Occipital lobe (tissue), 2 donors: ENCODE results near the gene CADM2. TPM values are rescaled to one million over a fixed set of nuclear protein-coding genes. Genes with fewer than 3 reads are reported as not detected.

ENCODE experiments used
- DNase-seq: peaks from one replicate; lab custom pipeline; 2025; lab: John Stamatoyannopoulos, UW
- total RNA-seq: library from RNA; depleted of rRNA; stranded (reverse); fragments of >200 nt; gene quantifications from one replicate; pipeline ENCODE4 v1.2.3, GENCODE V29; 2014

The CADM2 gene
- total RNA-seq, 1 donor from 2014 or later: 96.5 TPM

GRCh38 chr3:85182975-85183752 lies 224.4 kb downstream of the CADM2 start:
- no peak for DNase-seq

GRCh38 chr3:85185495-85185894 lies 226.7 kb downstream of the CADM2 start:
- DNase-seq: no peak

GRCh38 chr3:85189731-85190130 lies 230.9 kb downstream of the CADM2 start:
- DNase-seq: no peak

- no peak for DNase-seq
Observed at GRCh38 chr3:85193565-85193964, 234.8 kb downstream of the CADM2 start.

GRCh38 chr3:85208650-85209049 lies 249.9 kb downstream of the CADM2 start:
- DNase-seq: no peak

GRCh38 chr3:85210540-85210939 lies 251.8 kb downstream of the CADM2 start:
- DNase-seq: no peak

- no peak for DNase-seq
Observed at GRCh38 chr3:85228966-85229365, 270.2 kb downstream of the CADM2 start.

- no peak for DNase-seq
Observed at GRCh38 chr3:85244091-85244490, 285.3 kb downstream of the CADM2 start.

- no peak for DNase-seq
Observed at GRCh38 chr3:85244519-85244918, 285.7 kb downstream of the CADM2 start.

- DNase-seq: no peak
Observed at GRCh38 chr3:85251766-85252165, 293.0 kb downstream of the CADM2 start.

- no peak for DNase-seq
Observed at GRCh38 chr3:85252686-85253085, 293.9 kb downstream of the CADM2 start.

GRCh38 chr3:85254738-85255137 lies 295.9 kb downstream of the CADM2 start:
- no peak for DNase-seq

GRCh38 chr3:85255949-85256348 lies 297.2 kb downstream of the CADM2 start:
- DNase-seq: peak; percentile 28

GRCh38 chr3:85258326-85258725 lies 299.5 kb downstream of the CADM2 start:
- DNase-seq: no peak

- DNase-seq: no peak
Observed at GRCh38 chr3:85258819-85259218, 300.0 kb downstream of the CADM2 start.

- DNase-seq: no peak
Observed at GRCh38 chr3:85259748-85260147, 301.0 kb downstream of the CADM2 start.

- DNase-seq: no peak
Observed at GRCh38 chr3:85264381-85264780, 305.6 kb downstream of the CADM2 start.

- DNase-seq: no peak
Observed at GRCh38 chr3:85270488-85270887, 311.7 kb downstream of the CADM2 start.

- DNase-seq: no peak
Observed at GRCh38 chr3:85271911-85272310, 313.1 kb downstream of the CADM2 start.

GRCh38 chr3:85288257-85288656 lies 329.5 kb downstream of the CADM2 start:
- no peak for DNase-seq

GRCh38 chr3:85297291-85297690 lies 338.5 kb downstream of the CADM2 start:
- DNase-seq: no peak

GRCh38 chr3:85298032-85298431 lies 339.2 kb downstream of the CADM2 start:
- no peak for DNase-seq

GRCh38 chr3:85303156-85303555 lies 344.4 kb downstream of the CADM2 start:
- DNase-seq: no peak
